GM12801 (cell line): ENCODE data around the gene DNAH2.

Experiments used
- CTCF ChIP-seq: IDR thresholded peaks from one replicate; pipeline ENCODE4 v1.5.1; 2011; ENCODE audit warnings: control low read depth; ENCODE audit not compliant: insufficient read length; ENCODE audit errors: extremely low read depth

The DNAH2 gene

GRCh38 chr17:7825206-7825990, 107.9 kb downstream of the DNAH2 start:
- no peak for TF ChIP-seq CTCF

- TF ChIP-seq CTCF = no peak
Measured at GRCh38 chr17:7830616-7831015, 113.1 kb downstream of the DNAH2 start.

- TF ChIP-seq CTCF = no peak
Measured at GRCh38 chr17:7831233-7831632, 113.7 kb downstream of the DNAH2 start.

- no peak for TF ChIP-seq CTCF
Measured at GRCh38 chr17:7832431-7832830, 114.9 kb downstream of the DNAH2 start.

- no peak for TF ChIP-seq CTCF
Measured at GRCh38 chr17:7833011-7833794, 115.7 kb downstream of the DNAH2 start.

- no peak for TF ChIP-seq CTCF
Measured at GRCh38 chr17:7833795-7834541, 116.4 kb downstream of the DNAH2 start, which contains the start of gene KDM6B. KDM6B (plus strand) TSS chr17:7834217; CDS start chr17:7845555, 11,338 bp downstream.

GRCh38 chr17:7834542-7834956, 117.0 kb downstream of the DNAH2 start:
- no peak for TF ChIP-seq CTCF
